Mucosa of descending colon (tissue), 3 donors: ENCODE results near the gene RACK1. TPM values are rescaled to one million over a fixed set of nuclear protein-coding genes. Genes with fewer than 3 reads are reported as not detected.

Experiments
- ATAC-seq: fragments of 200-7000 bp; cut with Tn5 transposase; one replicate; pipeline ENCODE4 v1.9.1; 2020; ENCODE audit warnings: mild to moderate bottlenecking, moderate library complexity
- DNase-seq, 3 donors: peaks; one replicate each; pipeline ENCODE4 v3.0.0-alpha.2; 2020
- H3K36me3 ChIP-seq: fragments of 200-600 bp; one replicate; pipeline ENCODE4 v1.8.0; 2021; ENCODE audit warnings: low read depth, mild to moderate bottlenecking
- H3K4me1 ChIP-seq: fragments of 200-600 bp; one replicate; pipeline ENCODE4 v1.8.0; 2021; ENCODE audit warnings: low read depth, mild to moderate bottlenecking
- H3K4me3 ChIP-seq: fragments of 200-600 bp; one replicate; pipeline ENCODE4 v1.8.0; 2021; ENCODE audit warnings: mild to moderate bottlenecking
- H3K9me3 ChIP-seq: fragments of 200-600 bp; one replicate; pipeline ENCODE4 v1.8.0; 2021; ENCODE audit warnings: mild to moderate bottlenecking
- intact Hi-C, 2 donors: fragments of 100-400 bp; cut with DNase I in 1 of 2; cut with micrococcal nuclease in 1 of 2; formaldehyde crosslinking; loops; one replicate each; pipeline versions ENCODE4 v1.11.0 to v1.11.1; 2022; cut with DNase I, micrococcal nuclease
- total RNA-seq, 3 donors: library from RNA; stranded (reverse); fragmentation: NEBNext Ultra II Directional in 2 of 3; extraction: Animal tissue kit (Norgen Biotek cat#: 25700) in 2 of 3; gene quantifications; one replicate each; pipeline versions ENCODE4 v1.2.1 to v1.2.4, GENCODE V29; 2021 to 2023
- TF ChIP-seq, protein P1 (sequence below): fragments of 200-600 bp; IDR thresholded peaks from one replicate; pipeline ENCODE4 v1.8.0; 2022; ENCODE audit warnings: antibody characterized with exemption, mild to moderate bottlenecking
- donor health status: DM: no; HTN: no; CAD: no; lungs with moderate emphysema.
- donor health status: DM: no; HTN: no; CAD: no.
- donor health status: DM: no; HTN: yes; CAD: no.

The RACK1 gene
- total RNA-seq, 3 donors from 2014 or later, result 1,078 to 1,367 (median 1,218) TPM

DNA sequence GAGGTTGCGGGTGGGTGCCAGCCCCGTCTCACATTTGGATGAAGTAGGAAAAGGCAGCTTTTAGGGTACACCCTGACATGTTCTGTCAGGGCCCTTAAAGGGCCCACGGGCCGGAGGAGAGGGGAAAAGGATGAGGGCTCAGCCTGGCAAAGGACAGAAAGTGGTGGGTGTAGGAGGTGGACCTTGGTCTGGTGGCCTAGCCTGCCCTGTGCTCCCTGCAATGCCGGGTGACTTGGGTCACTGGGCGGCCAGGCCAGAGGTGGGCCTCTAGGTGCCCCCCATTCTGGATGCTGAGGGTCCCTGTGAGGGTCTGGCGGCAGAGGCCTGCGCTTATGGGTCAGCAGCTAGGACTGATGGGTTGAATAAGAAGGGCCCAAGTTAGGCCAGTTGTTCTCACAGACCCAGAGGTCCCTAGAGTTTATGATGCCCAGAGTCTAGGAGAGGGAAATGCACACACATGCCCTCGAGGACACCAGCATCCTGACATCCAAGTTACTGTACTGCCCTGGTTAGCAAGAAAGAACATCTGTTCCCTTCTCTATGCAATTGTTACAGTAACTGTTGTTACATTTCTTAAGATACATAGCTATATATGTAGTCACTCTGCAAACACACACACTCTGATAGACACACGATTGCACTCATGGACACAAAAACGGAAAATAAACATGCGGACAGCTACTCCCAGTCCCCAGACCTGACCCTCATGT is 51.2 kb downstream of the RACK1 start:
- TF ChIP-seq, protein P1, sequence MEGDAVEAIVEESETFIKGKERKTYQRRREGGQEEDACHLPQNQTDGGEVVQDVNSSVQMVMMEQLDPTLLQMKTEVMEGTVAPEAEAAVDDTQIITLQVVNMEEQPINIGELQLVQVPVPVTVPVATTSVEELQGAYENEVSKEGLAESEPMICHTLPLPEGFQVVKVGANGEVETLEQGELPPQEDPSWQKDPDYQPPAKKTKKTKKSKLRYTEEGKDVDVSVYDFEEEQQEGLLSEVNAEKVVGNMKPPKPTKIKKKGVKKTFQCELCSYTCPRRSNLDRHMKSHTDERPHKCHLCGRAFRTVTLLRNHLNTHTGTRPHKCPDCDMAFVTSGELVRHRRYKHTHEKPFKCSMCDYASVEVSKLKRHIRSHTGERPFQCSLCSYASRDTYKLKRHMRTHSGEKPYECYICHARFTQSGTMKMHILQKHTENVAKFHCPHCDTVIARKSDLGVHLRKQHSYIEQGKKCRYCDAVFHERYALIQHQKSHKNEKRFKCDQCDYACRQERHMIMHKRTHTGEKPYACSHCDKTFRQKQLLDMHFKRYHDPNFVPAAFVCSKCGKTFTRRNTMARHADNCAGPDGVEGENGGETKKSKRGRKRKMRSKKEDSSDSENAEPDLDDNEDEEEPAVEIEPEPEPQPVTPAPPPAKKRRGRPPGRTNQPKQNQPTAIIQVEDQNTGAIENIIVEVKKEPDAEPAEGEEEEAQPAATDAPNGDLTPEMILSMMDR, result no peak
- DNase-seq (peak in 1 of 3 donors; percentile 58), ATAC-seq (no peak)
- Histone ChIP-seq H3K4me1 (no peaks in the 10 kb centered on the region), H3K9me3 (no peaks in the 10 kb centered on the region), H3K4me3 (peak overlapping the region; percentile 40), H3K36me3 (no peaks in the 10 kb centered on the region)
- intact Hi-C loops, result no loop called here

DNA sequence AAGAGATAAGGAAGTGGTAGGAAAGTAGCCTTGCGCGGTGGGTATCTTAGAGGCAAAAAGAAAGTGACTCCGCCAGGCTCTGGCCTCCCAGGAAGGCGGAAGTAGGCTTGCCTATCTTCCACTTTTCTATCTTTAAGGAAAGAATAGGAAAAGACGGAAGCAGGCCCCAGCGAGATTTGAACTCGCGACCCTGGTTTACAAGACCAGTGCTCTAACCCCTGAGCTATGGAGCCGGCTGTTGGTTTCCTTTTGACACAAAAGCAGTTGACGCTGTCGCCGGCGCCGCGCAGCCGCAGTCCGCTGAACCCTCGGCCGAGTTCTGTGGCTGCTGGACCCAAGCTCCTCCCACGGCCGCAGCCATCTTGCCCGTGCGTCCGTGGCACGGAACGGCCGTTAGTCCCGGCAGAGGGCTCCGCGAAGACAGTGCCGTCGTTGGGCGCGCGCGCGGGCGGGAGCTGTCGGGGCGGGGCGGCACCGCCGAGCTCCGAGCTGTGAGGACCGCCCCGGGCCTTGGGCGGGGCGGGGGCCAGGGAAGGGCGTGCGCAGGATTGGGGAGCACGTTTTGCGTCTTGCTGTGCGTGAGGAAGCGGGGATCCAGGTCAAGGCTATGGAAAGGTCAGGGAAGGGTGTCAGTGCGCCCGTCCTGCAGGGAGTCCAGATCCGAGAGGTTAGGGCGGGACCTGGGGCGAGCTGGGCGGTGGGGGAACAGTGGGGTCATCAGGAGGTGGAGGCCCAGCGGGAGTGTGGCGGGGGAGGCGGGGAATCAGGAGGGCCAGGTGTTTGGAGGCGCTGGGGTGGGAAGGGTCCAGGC is 52.0 kb downstream of the RACK1 start:
- H3K4me1 ChIP-seq, result no peaks in the 10 kb centered on the region
- ATAC-seq, result peak; percentile 83
- intact Hi-C loops, result no loop called here
- DNase-seq, result peak; percentile 95 to 98 (median 96)
- TF ChIP-seq, protein P1, result no peak
- H3K4me3 ChIP-seq, result peak overlapping the region; percentile 40
- no peaks in the 10 kb centered on the region for H3K36me3 ChIP-seq
- H3K9me3 ChIP-seq, result no peaks in the 10 kb centered on the region

DNA sequence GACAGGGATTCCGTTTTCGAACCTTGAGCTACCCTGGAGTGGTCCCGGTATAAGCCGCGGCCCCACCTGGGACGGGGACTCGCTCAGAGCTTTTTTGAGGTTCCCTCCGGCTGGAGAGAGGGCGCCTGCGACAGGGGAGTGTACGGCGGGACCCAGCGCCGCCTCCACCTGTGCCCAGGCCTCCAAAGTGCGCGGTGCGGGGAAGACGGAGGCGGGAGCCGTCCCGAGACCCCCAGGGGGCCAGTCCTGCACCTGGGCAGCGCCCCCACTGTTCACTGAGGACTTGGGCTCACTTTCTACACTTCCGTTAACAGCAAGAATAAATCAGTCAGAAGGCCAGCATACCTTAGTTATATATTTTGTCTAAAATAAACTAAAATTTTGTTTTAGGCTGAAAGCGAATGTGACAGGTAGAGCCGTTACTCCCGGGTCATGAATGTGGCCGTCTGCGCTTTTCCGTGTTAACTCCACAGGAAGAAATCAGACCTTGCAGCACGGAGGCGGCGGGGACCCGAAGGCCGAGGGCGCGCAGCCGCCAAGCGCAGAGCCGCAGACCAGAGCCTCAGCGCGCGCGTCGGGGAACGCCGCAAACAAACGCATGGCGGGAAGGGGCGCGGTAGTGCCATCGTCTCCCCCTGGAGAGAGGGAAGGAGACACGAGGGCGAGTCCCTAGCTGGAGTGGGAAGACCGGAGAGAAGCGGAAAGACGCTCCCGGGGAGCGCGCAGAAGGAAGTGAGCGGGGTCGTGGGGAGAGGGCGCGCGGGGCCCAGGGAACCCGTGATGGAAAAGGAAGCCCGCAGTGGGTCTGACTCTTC is 52.8 kb downstream of the RACK1 start:
- DNase-seq, result peak; percentile 62 to 76 (median 76)
- peak overlapping the region; percentile 40 for H3K4me3 ChIP-seq

DNA sequence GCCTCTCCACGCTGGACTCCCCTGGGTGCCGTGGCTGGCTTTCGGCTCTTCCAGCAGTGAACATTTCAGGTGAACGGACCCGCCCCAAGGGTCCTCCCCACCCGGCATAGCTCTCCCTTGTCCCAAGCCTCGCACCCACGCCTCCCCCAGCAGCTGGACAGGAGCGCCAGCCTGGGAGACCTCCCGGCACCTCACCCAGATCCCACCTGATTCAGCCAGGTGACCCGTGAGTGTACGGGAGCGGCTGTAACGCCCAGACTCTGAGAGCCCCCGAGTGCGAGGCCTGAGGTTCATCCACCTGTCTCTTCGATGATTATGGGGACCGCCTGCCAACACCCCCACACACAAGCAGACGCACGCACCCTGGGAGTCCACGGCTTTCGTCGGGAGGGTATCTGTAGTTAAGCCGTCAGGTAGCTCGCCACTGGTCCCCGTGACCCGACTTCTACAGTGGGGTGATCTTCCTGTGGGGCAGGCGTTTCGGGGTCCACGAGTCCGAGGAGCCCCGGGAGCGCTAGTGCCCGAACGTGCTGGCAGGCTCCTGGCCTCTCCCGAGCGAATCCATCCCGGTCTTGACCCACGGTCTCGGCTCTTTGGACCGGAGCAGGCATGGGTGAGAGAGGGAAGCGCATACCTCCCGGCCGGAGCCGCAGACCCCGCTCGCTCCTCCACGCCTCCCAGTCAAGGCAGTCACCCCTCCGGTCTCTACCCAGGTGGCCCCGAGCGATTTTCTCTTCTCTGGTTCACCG is 53.6 kb downstream of the RACK1 start:
- ATAC-seq, result no peak
- no peaks in the 10 kb centered on the region for H3K4me1 ChIP-seq
- H3K4me3 ChIP-seq, result peak overlapping the region; percentile 51
- intact Hi-C loops, result loop anchor here in 1 of 2 donors (2.0 kb wide), 1 partner anchor 33 kb away; the partner anchor contains the start of gene TRIM41
- peak in 2 of 3 donors; percentile 50 to 64 for DNase-seq
- TF ChIP-seq, protein P1, result no peak
- H3K9me3 ChIP-seq, result no peaks in the 10 kb centered on the region
- no peaks in the 10 kb centered on the region for H3K36me3 ChIP-seq

More for the DNA sequence above, 52.8 kb downstream of the RACK1 start:
- no peaks in the 10 kb centered on the region for H3K9me3 ChIP-seq
- ATAC-seq, result peak; percentile 13
- H3K4me1 ChIP-seq, result no peaks in the 10 kb centered on the region
- H3K36me3 ChIP-seq, result no peaks in the 10 kb centered on the region
- TF ChIP-seq, protein P1, result no peak
- intact Hi-C loops, result no loop called here
